Spleen (tissue), 7 donors: ENCODE measurements around the gene IL22RA2.

ENCODE experiments used
- CTCF ChIP-seq, 11 experiments: fragments of 200-600 bp in 7 of 11; fragments of 450-650 bp in 4 of 11; sonication (generic) in 4 of 11; IDR thresholded peaks in 8 of 11; conservative IDR thresholded peaks in 3 of 11; 1 replicate in 7 of 11; 2 replicates in 4 of 11; pipeline versions ENCODE4 v1.4.0 to v1.8.0; 2016 to 2021; ENCODE audit warnings: antibody characterized with exemption in 11 of 11, inconsistent platforms in 4 of 11, mild to moderate bottlenecking in 1 of 11
- POLR2A ChIP-seq, 3 donors: fragments of 450-650 bp; IDR thresholded peaks; one replicate each; pipeline ENCODE4 v1.5.1; 2017; ENCODE audit warnings: antibody characterized with exemption in 3 of 3, mild to moderate bottlenecking in 1 of 3
- POLR2AphosphoS5 ChIP-seq, 3 donors: sonication (generic); formaldehyde crosslinking; IDR thresholded peaks; one replicate each; pipeline ENCODE4 v1.5.1; 2017; ENCODE audit warnings: antibody characterized with exemption in 3 of 3
- donor health status: DM: no; HTN: no; CAD: no; lungs with moderate emphysema.
- donor health status: DM: no; HTN: no; CAD: no.
- donor health status: DM: no; HTN: no; CAD: no.

GRCh38 chr6:137213331-137213740 lies 39.9 kb upstream of the IL22RA2 start:
- TF ChIP-seq POLR2A (IDR thresholded peaks at IDR 0.05) (no peak), POLR2AphosphoS5 (IDR thresholded peaks at IDR 0.05) (no peak), CTCF (IDR thresholded peaks at IDR 0.05 in 8 of 11, conservative IDR thresholded peaks at IDR 0.05 in 3 of 11) (no peak)
